Dendritic cell treated with granulocyte-macrophage colony-stimulating factor and Interleukin-4, amounts not matched to agents 40 ng/mL and 50 ng/mL, for 4 days (primary cell): ENCODE results near the gene SNCA.

Source experiments
- H3K27ac Mint-ChIP-seq: one replicate; pipeline ENCODE4 v1.8.0; 2022; ENCODE audit warnings: mild to moderate bottlenecking, mixed read lengths
- H3K27me3 Mint-ChIP-seq: one replicate; pipeline ENCODE4 v1.8.0; 2022; ENCODE audit warnings: mild to moderate bottlenecking, mixed read lengths
- H3K36me3 Mint-ChIP-seq: one replicate; pipeline ENCODE4 v1.8.0; 2022; ENCODE audit warnings: low read depth, mixed read lengths
- H3K4me1 Mint-ChIP-seq: one replicate; pipeline ENCODE4 v1.8.0; 2022; ENCODE audit warnings: low read depth, mixed read lengths
- H3K4me3 Mint-ChIP-seq: one replicate; pipeline ENCODE4 v1.8.0; 2022; ENCODE audit warnings: mild to moderate bottlenecking, moderate library complexity, mixed read lengths
- H3K9me3 Mint-ChIP-seq: one replicate; pipeline ENCODE4 v1.8.0; 2022; ENCODE audit warnings: mixed read lengths
- intact Hi-C: fragments of 100-400 bp; cut with micrococcal nuclease; formaldehyde crosslinking; loops from one replicate; pipeline ENCODE4 v1.15.0; 2022

SNCA gene

DNA sequence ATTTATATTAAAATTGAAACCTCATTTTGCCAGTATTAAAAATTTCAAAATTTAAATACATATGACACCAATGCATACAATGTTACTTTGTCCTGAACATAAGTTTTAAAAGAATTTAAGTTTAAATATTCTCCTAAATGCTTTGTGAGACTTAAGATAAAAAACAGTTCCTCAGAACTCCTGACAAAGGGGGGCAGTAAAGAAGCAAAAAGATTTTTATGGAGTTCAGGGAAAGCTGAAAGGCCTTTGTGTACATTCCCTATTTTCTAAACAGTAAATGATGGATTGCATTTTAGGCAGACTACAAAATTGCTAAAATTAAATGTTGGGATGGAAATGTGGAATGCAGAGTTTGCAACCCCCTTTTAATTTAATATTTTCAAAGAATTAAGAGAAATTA, 81.7 kb downstream of the SNCA start:
- Mint-ChIP-seq H3K4me1 (no peaks in the 10 kb centered on the region), H3K4me3 (no peak overlapping the region), H3K36me3 (no peaks in the 10 kb centered on the region), H3K9me3 (no peaks in the 10 kb centered on the region), H3K27me3 (no peaks in the 10 kb centered on the region), H3K27ac (no peak overlapping the region)
- intact Hi-C loops, result no loop called here

DNA sequence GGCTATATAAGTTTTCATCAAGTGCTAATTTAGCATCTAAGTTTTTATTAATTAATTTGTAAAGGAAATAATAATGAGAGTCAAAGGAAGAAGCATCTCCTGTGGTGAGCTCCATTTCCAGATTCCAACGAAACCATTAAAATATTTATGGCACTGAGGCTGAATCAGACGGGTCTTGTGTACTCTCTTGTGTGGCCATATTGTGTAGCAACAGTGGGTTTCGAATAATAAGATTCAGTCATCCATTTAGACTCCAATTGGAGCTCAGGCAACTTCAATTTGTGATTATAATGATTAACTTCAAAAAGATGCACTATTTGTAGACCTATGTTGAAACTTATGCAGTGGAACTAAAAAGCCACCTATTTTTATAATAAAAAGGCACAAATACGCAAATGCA, 82.4 kb downstream of the SNCA start:
- Mint-ChIP-seq H3K27ac (no peak overlapping the region), H3K4me1 (no peaks in the 10 kb centered on the region), H3K36me3 (no peaks in the 10 kb centered on the region), H3K9me3 (no peaks in the 10 kb centered on the region), H3K27me3 (no peaks in the 10 kb centered on the region), H3K4me3 (no peak overlapping the region)
- intact Hi-C loops, result no loop called here

DNA sequence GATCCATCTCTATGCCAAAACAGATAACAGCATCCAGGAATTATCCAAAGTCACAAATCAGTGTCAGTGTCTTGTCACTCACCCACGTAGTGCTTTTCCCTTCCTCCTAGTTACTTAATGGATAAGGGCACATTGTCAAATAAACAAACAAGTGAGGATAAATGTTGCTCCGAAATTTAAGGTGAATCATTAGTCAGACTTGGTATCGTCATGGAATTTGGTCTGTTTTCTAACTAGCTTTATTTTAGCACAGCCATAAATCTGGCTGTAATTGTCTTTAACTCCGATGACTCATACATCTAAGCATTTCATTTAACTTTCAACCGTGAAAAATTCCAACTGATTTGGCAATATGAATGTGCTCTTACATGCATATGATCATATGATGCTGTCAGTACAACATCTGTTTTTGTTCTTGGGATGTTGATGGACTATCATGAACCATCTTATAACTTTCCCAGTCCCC, 83.3 kb downstream of the SNCA start:
- Mint-ChIP-seq H3K27ac (no peak overlapping the region), H3K4me1 (no peaks in the 10 kb centered on the region), H3K36me3 (no peaks in the 10 kb centered on the region), H3K9me3 (no peaks in the 10 kb centered on the region), H3K4me3 (no peak overlapping the region), H3K27me3 (no peaks in the 10 kb centered on the region)
- intact Hi-C loops, result no loop called here

DNA sequence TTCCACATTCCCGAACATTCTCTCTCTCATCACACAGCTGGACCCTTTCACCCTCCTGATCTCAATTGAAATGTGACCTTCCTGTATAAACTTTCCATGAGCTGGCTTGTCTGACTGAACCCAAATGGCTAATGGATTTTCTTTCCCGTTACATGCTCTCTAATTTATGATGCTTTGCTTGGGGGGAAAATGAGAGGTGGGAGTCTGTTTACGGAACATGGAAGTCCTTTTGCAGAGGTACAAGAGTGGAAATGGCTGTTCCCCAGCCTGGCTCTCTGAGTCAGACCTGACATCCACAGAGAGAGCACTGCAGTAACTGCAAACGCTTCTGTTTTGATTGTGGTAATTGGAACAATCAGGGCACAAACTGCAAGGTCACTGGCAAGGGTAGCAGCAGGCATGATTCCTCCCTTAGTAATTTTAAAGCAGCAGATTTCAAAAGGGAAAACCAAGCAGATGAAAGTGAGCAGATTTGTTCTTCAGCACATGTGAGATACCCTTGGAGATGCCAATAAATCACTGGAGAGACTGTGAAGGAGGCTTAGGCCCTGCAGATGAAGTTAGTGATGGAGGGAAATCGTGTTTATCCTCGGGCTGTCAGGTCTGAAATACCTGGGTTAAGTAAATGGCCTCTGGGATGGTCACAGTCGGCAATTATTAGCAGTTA, 83.9 kb downstream of the SNCA start:
- intact Hi-C loops, result no loop called here
- no peaks in the 10 kb centered on the region for H3K4me1 Mint-ChIP-seq
- no peak overlapping the region for H3K27ac Mint-ChIP-seq
- no peaks in the 10 kb centered on the region for H3K27me3 Mint-ChIP-seq
- H3K9me3 Mint-ChIP-seq, result no peaks in the 10 kb centered on the region
- H3K4me3 Mint-ChIP-seq, result no peak overlapping the region
- no peaks in the 10 kb centered on the region for H3K36me3 Mint-ChIP-seq

DNA sequence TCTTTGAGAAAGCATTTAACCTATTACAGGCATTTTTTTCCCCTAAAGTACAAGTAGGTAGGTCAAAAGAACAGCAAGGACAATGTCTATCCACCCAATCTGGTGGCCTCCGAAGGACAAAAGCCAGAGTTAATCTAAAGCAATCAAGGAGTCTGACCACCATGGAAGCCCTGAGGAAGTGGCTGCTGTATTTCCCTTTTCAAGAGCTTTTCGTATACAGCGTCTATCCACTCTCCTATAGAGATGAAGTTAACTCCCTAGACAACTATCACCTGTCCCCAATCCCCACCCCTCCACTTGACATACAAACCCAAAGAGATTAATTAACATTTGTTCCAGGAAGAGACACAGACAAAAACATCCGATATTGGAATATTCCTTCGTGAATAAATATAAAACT, 85.5 kb downstream of the SNCA start:
- Mint-ChIP-seq H3K9me3 (no peaks in the 10 kb centered on the region), H3K4me1 (no peaks in the 10 kb centered on the region), H3K27ac (no peak overlapping the region), H3K4me3 (no peak overlapping the region), H3K36me3 (no peaks in the 10 kb centered on the region), H3K27me3 (no peaks in the 10 kb centered on the region)
- intact Hi-C loops, result no loop called here

DNA sequence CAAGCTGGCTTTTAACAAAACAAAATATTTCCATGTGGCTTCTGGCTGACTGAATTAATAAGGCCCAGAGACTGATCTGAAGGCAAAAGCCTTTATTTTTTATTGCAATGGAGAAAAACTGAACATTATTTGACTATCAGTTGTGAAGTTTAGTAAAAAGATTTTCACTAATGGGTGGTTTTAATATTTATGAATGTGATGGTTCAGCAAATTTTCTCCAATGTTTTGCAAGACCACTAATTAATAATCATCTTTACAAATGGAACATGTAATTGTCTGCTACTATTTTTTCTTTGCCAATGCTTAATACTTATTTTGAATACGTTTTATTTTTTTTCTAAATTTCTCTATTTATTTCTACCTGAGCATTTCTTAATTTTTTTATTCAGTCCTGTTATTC, 90.6 kb downstream of the SNCA start:
- no peak overlapping the region for H3K4me3 Mint-ChIP-seq
- no peaks in the 10 kb centered on the region for H3K27me3 Mint-ChIP-seq
- no peaks in the 10 kb centered on the region for H3K36me3 Mint-ChIP-seq
- no peaks in the 10 kb centered on the region for H3K9me3 Mint-ChIP-seq
- no peaks in the 10 kb centered on the region for H3K4me1 Mint-ChIP-seq
- intact Hi-C loops, result no loop called here
- no peak overlapping the region for H3K27ac Mint-ChIP-seq

DNA sequence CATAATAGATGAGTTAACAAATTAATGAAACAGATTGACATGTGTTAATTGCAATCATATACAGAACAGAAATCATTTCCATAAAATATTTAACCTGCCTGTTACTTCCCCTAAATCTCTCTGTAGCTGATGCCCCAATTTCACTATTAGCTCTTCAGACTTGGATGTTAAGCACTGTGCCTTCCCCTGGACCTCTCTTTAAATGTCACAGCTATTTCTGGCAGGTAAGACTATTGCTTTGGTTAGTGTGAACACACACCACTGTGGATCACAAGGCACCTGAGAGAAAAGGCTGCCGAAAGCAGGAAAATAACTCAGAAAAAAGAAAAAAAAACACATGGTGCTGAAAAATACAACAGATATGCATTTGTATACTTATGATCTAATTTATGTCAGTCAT, 91.3 kb downstream of the SNCA start:
- H3K9me3 Mint-ChIP-seq, result no peaks in the 10 kb centered on the region
- no peaks in the 10 kb centered on the region for H3K36me3 Mint-ChIP-seq
- no peaks in the 10 kb centered on the region for H3K27me3 Mint-ChIP-seq
- peaks cover 3% of the 10 kb centered on the region for H3K4me1 Mint-ChIP-seq
- intact Hi-C loops, result no loop called here
- H3K4me3 Mint-ChIP-seq, result no peak overlapping the region
- H3K27ac Mint-ChIP-seq, result no peak overlapping the region

DNA sequence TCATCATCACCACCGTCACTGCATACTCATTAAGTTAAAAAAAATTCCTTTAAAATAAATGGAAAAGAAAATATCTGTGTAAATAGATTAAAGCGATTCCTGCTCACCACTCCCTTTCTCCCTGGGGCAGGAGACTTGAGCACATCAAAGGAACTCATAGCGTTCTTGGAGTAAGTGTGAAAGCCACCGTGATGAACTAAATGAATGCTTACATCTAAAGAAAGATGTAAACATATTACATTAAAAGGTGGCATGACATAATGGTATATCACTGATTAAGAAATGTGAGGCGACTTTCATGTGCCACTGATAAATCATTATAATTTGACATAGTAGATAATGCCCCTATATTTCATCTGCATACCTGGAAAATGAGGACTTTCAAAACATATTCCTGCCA, 92.0 kb downstream of the SNCA start:
- Mint-ChIP-seq H3K9me3 (no peaks in the 10 kb centered on the region), H3K4me1 (peaks cover 6% of the 10 kb centered on the region), H3K27me3 (no peaks in the 10 kb centered on the region), H3K27ac (no peak overlapping the region), H3K4me3 (no peak overlapping the region), H3K36me3 (no peaks in the 10 kb centered on the region)
- intact Hi-C loops, result no loop called here

DNA sequence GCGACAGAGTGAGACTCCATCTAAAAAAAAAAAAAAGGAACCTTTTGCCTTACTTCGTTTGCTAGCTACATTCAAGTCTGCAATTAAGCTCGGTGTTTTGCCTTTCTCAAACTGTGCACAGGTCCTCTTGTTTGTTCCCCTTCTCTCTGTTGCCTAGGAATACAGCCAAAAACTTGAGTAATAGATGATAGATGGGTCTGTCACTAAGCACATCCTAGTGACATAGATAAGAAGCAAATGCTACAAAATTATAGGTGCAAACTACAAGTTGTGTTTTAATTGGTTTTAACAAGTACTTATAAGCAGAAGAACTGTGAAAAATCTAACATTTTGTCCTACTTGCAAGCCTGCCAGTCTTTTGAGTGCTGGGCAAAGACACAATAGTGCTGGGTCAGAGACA, 95.2 kb downstream of the SNCA start:
- Mint-ChIP-seq H3K36me3 (no peaks in the 10 kb centered on the region), H3K4me1 (peaks cover 6% of the 10 kb centered on the region), H3K9me3 (peaks cover 9% of the 10 kb centered on the region), H3K27me3 (no peaks in the 10 kb centered on the region), H3K27ac (no peak overlapping the region), H3K4me3 (no peak overlapping the region)
- intact Hi-C loops, result no loop called here

DNA sequence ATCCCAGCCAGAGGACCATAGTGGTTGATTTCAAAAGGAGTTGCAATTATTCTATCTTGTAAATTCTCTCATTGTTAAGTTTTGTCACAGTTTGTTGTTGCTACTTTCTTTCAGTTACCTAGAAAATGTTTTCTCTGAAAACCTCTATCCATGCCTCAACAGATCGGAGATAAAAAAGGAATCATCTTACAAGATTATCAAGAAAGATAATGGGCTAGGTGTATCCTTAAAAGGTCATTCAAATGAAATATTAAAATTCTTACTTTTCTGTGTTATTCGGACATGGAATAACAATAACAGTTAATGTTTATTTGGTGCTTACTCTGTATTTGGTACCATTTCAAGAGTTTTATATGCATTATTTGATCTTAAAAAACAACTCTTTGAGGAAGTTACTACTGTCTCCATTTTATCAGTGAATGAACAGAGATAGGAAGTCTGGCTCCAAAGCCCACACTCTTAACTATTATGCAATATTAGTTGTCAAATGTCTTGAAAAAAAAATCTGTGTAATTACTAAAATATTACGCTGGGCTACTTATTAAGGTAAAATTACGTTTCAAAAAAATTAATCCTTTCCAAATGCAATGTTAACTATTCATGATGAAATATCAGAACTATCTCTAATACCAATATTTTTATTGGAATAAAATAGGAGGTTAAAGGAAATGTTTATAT, 97.5 kb downstream of the SNCA start:
- Mint-ChIP-seq H3K9me3 (peaks cover 9% of the 10 kb centered on the region), H3K27ac (no peak overlapping the region), H3K4me1 (peaks cover 14% of the 10 kb centered on the region), H3K4me3 (no peak overlapping the region), H3K36me3 (no peaks in the 10 kb centered on the region), H3K27me3 (no peaks in the 10 kb centered on the region)
- intact Hi-C loops, result no loop called here

DNA sequence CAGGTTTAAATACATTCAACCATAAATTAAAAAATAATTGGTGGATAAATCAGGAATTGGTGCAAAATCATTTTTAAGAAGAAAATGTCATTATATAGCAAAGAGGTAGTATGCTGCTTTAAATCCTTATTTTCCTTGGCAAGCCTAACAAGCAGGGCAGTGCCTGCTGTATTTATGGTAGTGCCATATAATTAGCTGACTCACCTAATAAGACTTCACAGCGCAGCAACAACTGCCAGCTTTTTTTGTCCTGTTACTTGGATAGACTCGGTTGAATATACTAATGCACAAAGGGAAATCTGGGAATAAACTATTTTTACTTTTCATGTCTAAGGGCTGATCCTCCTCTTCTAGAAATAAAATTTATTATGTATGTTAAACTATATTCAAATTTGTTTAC, 99.1 kb downstream of the SNCA start:
- no peaks in the 10 kb centered on the region for H3K36me3 Mint-ChIP-seq
- H3K27ac Mint-ChIP-seq, result no peak overlapping the region
- intact Hi-C loops, result no loop called here
- H3K27me3 Mint-ChIP-seq, result no peaks in the 10 kb centered on the region
- no peak overlapping the region for H3K4me3 Mint-ChIP-seq
- H3K4me1 Mint-ChIP-seq, result peaks cover 15% of the 10 kb centered on the region
- H3K9me3 Mint-ChIP-seq, result peaks cover 9% of the 10 kb centered on the region

DNA sequence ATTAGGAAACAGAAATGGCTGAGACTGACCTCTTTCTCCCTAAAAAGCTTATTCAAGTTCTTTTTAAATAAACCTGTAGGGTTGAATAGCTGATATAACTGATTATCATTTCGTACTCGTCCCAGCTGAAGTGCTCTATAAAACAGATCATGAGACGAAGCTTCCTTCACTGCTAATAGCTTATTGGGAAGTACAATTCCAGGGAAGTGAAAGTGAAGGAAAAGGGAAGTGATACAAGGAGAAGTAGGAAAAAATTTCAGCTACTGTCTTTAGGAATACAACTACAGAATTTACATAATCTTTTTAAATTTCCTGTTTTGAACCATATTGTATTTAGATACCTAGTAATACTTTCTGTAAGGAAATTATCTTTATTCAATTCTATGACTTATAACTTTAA, 103.0 kb downstream of the SNCA start:
- H3K4me3 Mint-ChIP-seq, result no peak overlapping the region
- intact Hi-C loops, result no loop called here
- H3K27me3 Mint-ChIP-seq, result no peaks in the 10 kb centered on the region
- H3K36me3 Mint-ChIP-seq, result peaks cover 2% of the 10 kb centered on the region
- H3K9me3 Mint-ChIP-seq, result peaks cover 5% of the 10 kb centered on the region
- H3K27ac Mint-ChIP-seq, result no peak overlapping the region
- H3K4me1 Mint-ChIP-seq, result peaks cover 9% of the 10 kb centered on the region

DNA sequence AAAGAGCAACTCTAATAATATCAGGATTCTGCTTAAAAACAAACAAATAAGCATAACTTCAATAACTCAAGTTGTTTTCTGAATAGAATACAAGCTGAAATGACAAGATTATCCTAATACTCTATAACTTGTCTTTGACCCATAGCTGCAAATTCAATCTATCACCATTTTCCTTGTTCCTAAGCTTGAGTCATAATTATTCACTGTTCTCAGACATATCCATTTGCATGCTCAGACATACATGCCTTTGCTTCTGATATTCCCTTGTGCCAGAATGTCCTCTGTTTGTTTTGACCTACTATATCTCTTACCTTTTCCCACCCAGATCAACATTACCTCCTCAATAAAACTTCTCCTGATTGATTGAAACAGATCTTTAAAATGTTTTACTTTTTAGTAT, 109.7 kb downstream of the SNCA start:
- Mint-ChIP-seq H3K9me3 (no peaks in the 10 kb centered on the region), H3K4me1 (no peaks in the 10 kb centered on the region), H3K36me3 (peaks cover 5% of the 10 kb centered on the region), H3K4me3 (no peak overlapping the region), H3K27me3 (no peaks in the 10 kb centered on the region), H3K27ac (no peak overlapping the region)
- intact Hi-C loops, result no loop called here

DNA sequence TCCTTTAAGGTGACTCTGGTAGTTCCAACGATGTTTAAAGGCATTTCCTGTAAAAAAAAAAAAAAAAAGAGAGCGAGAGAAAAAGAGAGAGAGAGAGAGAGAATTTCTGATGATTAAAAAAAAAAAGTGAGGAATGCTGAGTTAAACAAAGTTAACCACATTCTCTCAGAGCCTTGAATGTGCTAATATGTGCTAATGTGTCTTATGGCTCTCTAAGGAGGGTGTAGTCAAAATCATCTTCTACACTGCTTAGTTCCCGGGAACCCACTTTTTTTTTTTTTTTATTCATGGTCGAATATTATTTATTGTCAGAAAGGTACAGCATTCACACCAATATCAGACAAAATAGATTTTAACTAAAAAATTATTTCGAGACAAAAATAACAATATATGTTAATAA, 111.7 kb downstream of the SNCA start:
- no peaks in the 10 kb centered on the region for H3K27me3 Mint-ChIP-seq
- intact Hi-C loops, result no loop called here
- H3K9me3 Mint-ChIP-seq, result no peaks in the 10 kb centered on the region
- no peak overlapping the region for H3K27ac Mint-ChIP-seq
- H3K4me1 Mint-ChIP-seq, result no peaks in the 10 kb centered on the region
- H3K36me3 Mint-ChIP-seq, result peaks cover 5% of the 10 kb centered on the region
- H3K4me3 Mint-ChIP-seq, result no peak overlapping the region

DNA sequence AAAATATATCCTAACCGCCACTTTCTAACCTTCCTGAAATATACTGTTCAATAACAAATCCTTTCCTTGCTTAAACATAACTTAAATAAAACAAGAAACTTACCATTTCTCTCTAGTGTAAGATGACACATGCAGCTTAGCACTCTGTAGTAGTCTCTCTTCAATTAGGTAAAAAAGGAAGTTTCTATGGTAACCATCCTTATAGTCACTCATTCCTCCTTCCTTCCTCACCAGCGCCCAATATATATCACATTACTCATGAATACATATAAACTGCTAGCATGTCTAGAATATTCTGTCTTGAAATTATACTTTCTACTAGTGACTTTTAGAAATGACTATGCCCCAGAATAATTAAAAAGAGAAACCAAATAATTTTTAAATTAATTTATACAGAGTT, 112.2 kb downstream of the SNCA start:
- Mint-ChIP-seq H3K36me3 (peaks cover 5% of the 10 kb centered on the region), H3K4me1 (no peaks in the 10 kb centered on the region), H3K27me3 (no peaks in the 10 kb centered on the region), H3K27ac (no peak overlapping the region), H3K4me3 (no peak overlapping the region), H3K9me3 (no peaks in the 10 kb centered on the region)
- intact Hi-C loops, result no loop called here
